HG03571 (cell line): ENCODE measurements around the gene OR4C3.
"Not testable (repeated sequence)": the region's sequence is repeated elsewhere in the genome, so short reads cannot be mapped to it uniquely, and the experiment has no call there.

Experiments
- ATAC-seq: cut with Tn5 transposase; IDR thresholded peaks from one replicate; pipeline ENCODE4 v1.9.1; 2021; ENCODE audit not compliant: unreplicated experiment

Gene OR4C3

GRCh38 chr11:48324620-48325019 lies at the start of gene OR4C3:
OR4C3 (plus strand) TSS chr11:48324920; CDS start chr11:48325022, 102 bp downstream.
- not testable (repeated sequence) for ATAC-seq

DNA sequence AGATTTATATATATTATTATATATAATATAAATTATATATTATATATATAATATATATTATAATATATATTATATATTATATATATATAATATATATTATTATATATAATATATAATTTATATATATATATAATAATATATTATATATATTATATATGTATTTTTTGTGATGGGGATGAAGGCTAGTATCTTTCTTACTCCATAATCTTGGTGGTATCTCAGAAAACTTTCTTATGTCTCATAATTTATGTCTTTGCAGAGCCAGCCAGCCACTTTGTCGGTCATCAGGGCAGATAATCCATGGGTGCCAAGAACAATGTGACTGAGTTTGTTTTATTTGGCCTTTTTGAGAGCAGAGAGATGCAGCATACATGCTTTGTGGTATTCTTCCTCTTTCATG lies 18.8 kb upstream of the OR4C3 start, which contains the start of gene OR4S1:
Gene OR4S1 (plus strand): TSS at position 301 of the 400 bp plus-strand sequence. CDS start 0 bp downstream, at position 301.
- no peak for ATAC-seq

- ATAC-seq, result no peak
Measured at GRCh38 chr11:48307760-48308386, 16.8 kb upstream of the OR4C3 start.

DNA sequence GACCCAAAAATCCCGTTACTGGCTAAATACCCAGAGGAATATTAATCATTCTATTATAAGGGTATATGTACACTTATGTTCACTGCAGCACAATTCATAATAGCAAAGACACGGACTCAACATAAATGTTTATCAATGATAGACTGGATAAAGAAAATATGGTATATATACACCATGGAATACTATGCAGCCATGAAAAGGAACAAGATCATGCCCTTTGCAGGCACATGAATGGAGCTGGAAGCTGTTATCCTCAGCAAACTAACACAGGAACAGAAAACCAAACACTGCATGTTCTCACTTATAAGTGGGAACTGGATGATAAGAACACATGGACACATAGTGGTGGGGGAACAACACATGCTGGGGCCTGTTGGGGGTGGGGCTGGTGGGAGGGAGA lies 11.1 kb upstream of the OR4C3 start:
- ATAC-seq, result not testable (repeated sequence)

DNA sequence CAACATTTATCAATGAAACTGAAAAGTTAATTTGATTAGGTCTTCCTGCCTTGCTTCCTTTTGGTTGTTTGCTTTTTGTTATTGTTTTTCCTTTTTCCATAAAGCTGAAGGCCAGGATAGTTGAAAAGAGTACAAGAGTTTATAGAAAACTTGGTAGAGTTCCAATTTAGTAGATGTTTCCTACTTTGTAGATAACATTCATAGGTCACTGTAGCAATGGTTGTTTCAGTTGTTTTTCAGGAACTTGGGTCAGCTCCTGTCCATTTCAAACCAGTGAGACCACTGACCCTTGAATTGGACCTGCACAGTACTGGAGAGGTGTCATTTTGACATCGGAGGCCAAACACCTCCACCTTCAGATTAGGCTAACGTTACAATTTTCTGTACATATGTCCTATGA lies 4.9 kb upstream of the OR4C3 start:
- ATAC-seq, result not testable (repeated sequence)

DNA sequence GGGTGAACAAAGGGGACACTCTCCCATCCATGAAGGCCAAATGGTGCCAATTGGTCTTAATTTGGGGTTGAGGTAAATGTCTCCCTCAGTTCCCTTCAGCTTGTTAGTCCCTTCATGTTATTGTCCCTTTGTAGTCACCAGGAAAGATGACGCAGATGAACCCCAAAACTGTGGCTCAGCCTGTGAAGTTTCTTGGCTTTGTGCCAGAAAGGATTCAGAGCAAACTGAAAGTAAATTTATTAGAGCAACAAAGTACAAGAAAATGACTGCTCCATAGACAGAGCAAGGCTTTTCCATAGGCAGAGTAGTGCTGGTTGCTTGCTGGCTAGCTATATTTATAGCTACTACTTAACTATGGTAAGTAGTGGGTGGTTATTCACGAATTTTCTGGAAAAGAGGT lies 16.7 kb downstream of the OR4C3 start:
- ATAC-seq, result no peak

DNA sequence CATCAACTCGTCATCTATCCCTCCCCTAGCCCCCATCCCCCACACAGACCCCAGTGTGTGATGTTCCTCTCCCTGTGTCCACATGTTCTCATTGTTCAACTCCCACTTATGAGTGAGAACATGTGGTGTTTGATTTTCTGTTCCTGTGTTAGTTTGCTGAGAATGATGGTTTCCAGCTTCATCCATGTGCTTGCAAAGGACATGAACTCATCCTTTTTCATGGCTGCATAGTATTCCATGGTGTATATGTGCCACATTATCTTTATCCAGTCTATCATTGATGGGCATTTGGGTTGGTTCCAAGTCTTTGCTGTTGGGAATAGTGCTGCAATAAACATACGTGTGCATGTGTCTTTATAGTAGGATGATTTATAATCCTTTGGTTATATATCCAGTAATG lies 17.8 kb downstream of the OR4C3 start:
- not testable (repeated sequence) for ATAC-seq

DNA sequence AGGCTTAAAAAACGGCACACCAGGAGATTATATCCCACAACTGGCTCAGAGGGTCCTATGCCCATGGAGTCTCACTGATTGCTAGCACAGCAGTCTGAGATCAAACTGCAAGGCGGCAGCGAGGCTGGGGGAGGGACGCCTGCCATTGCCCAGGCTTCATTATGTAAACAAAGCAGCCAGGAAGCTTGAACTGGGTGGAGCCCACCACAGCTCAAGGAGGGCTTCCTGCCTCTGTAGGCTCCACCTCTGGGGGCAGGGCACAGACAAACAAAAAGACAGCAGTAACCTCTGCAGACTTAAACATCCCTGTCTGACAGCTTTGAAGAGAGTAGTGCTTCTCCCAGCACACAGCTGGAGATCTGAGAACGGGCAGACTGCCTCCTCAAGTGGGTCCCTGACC lies 21.6 kb downstream of the OR4C3 start:
- ATAC-seq, result not testable (repeated sequence)

DNA sequence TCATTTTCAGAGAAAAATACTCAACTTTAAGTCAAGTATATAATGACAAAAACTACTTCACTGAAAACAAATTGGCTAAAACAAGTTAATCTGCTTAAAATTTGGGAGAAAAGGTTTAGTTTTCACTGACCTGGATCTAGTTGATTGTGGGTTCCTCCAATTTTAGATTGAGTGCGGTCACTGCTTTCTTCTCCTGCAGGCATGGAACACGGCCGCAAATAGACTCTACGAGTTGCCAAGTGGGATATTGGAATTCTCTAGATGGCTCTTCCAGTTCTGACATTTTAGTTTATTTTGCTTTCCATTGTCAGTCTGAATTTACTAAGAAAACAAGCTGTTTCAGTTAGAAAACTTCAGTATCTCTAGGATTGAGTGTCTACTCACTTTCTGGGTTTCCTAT lies 29.3 kb downstream of the OR4C3 start:
- no peak for ATAC-seq

DNA sequence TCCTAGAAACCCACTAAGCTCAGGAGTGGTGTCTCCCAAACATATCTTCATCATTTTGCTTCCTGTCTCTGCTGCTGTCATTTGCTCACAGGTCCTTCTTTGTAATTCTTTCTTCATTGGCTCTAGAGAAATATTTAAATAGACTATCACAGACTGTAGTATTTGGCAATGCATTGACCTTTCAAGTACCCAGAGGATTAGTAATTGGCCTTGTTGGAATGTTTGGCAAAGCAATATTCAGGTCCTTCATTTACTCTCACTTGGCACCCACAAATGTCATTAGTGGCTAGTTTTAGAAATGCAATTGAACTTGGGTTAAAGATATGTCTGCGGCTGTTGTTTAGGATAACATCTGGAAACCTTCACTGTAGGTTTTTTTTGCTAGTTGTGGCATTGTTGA lies 30.0 kb downstream of the OR4C3 start:
- ATAC-seq, result no peak

- ATAC-seq, result not testable (repeated sequence)
Measured at GRCh38 chr11:48361289-48361688, 36.6 kb downstream of the OR4C3 start.

GRCh38 chr11:48366365-48366764 lies 41.6 kb downstream of the OR4C3 start, which contains the start of gene OR4C5:
OR4C5 (minus strand) TSS chr11:48366465; CDS start chr11:48366465, 0 bp downstream.
- ATAC-seq, result no peak
